COLO668 (cell line): ENCODE data around the gene PDAP1.
"Not testable (repeated sequence)": the region's sequence is repeated elsewhere in the genome, so short reads cannot be mapped to it uniquely, and the experiment has no call there.

Source experiments
- DNase-seq: peaks from one replicate; lab custom pipeline; 2025; ENCODE audit not compliant: unreplicated experiment; lab: John Stamatoyannopoulos, UW

PDAP1 gene

DNA sequence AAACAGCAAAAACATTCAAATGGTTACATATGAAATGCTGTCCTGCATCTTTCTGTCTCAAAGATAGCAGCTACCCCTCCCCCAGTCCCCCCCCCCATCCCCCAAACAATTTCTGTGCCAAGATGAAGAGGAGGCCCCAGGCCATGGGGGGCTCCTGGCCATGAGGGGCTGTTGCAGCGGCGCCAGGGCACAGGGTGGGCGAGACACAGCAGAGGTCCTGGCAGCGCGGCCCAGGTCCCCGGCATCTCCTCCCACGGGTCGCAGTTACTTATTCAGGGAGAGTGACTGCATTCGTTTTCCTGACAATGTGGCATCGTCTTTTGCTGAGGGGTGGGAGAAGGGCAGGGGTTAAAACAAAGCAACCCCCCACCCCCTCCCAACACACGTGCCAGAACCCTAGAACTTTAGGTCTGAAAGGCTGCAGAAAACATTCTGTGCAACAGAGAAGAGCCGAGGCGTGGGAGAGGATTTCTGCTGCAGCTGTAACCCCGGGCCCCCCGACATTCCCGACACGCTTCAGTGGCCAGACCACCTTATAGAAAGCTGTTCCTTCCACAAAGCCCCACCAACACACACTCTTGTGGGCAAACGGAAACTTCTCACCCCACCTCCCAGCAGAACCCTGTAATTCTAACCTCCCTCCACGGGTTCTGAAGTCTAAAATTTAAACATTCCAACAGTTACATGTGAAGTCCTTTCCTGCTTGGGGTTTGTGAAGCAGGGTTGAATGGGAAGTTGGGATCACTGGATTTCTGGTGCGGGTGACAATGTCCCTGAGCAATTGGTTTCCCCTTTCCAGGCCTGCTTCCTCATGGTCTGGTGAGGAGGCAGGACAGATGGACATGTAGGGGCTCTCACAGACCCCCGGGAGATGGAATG is 11.7 kb downstream of the PDAP1 start:
- no peak for DNase-seq

DNA sequence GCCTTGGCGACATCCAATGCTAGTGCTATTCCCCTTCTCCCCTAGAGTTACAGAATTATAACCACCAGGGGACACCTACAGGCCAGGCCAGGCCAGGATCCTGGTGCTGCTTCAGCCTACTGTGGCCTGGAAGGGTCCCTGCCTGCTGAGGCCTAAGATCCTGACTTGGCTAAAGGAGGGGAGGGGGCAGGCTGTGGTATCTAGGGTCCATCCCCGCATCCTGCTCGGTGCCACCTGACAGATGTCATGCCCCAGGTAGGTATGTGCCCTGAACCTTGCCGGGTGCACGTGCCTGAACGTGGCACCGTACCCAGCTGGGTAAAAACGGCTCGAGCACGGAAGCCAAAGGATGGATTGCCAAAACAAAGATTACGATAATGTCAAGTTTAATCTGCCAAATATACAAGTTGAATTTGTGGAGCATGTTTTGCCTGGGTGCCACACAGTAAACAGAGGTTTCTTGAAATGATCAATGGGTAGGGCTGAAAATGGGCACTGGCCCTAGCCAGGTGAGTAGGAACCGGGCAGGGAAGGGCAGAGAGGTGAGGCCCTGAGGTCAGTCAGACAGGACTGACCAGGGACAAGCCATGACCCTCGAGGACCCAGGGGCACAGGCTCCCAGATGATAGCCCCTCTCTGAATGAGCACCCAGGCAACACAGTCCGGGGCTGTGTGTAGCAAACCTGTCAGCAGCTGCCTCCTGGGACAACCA is 12.6 kb downstream of the PDAP1 start:
- DNase-seq = no peak

DNA sequence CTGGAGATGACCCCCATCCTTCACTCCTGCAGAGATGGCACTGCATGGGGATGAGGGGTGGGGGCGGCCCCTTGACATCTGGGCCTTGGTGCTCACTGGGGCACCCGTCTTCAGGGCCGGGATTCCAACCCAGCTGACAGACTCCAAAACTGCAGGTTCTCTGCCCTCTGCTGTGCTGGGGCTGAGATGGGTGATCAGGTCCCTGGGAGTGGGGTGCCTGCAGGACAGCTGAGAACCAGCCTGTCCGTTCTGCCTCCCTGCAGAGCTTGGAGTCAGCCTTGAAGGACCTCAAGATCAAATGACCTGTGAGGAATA is 14.3 kb downstream of the PDAP1 start:
- DNase-seq = no peak

DNA sequence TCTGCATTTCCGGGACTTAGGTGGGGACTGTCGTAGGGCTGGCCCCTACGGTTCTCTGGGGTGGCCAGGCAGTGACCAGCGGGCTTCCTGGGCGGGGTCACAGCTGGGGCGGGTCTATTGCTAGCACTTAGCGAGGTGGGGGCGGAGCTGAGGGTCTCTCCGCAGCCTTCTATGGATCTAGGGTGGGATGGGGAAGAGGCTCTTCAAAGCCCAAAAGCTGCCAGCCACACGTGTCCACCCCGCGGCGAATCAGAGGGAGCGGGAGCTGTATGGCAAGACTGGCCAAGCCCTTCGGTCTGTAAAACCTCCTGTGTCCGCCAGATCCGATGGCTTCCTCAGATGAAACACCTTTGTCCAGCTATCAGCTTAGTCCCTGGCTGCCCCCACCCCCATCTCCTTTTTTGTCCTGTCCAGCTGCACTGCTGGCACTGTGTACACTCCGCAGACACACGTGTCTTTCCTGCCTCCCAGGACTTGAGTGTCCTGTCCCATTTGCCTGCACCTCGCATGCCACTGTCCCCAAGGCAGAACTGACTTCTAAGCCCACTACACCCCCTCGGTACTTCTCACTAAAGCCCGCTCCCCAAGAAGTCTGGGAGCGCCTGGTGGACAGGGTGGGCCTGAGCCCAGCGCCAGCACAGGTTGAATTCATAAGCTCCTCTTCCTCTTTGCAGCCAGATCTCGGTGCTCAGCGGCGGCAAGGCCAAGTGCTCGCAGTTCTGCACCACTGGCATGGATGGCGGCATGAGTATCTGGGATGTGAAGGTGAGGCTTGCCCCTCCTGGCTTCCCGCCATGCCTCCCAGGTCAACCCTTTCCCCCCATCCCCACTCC is 14.8 kb downstream of the PDAP1 start:
- DNase-seq = no peak

DNA sequence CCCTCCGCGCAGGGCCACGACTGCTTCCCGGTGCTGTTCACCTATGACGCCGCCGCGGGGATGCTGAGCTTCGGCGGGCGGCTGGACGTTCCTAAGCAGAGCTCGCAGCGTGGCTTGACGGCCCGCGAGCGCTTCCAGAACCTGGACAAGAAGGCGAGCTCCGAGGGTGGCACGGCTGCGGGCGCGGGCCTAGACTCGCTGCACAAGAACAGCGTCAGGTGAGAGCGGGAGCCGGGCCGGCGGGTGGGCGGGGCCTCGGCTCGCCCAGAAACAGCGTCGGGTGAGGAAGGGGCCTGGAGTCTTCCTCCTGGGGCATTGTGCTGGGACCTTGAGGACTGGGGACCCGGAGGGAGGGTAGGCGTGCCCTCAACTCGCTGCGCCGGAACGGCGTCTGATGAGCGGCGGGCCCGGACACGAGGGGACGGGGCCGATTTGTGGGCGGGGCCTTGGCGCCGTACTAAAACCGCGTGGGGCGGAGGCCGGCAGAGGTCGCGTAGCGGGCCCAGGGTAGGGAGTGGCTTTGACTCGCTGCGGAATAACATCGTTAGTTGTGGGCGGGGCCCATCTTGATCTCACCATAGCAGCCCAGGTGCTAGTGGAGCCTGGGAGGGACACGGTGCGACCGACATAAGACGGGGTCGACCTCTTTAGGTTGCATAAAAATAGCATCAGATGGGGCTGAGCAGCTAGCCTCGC is 15.6 kb downstream of the PDAP1 start:
- peak; percentile 92 for DNase-seq

DNA sequence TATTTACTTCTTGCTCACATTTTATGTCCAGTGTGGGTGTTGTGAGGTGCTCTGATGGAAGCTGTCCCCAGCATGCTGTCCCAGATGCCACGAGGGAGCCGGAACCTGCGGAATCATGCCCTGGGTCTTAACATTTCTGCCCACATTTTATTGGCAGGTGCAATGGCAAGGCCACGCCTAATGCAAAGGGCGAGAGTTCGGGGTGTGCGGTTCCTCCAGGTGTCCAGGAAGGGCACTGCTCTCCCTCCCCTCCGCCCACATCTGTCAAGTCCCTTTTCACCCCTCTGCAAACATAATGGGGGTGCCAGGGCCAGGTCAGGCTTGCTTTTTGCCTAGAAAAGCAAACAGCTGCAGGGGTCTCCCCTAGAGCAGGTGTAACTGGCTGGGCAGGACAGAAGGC is 16.4 kb downstream of the PDAP1 start:
- peak; percentile 42 for DNase-seq

DNA sequence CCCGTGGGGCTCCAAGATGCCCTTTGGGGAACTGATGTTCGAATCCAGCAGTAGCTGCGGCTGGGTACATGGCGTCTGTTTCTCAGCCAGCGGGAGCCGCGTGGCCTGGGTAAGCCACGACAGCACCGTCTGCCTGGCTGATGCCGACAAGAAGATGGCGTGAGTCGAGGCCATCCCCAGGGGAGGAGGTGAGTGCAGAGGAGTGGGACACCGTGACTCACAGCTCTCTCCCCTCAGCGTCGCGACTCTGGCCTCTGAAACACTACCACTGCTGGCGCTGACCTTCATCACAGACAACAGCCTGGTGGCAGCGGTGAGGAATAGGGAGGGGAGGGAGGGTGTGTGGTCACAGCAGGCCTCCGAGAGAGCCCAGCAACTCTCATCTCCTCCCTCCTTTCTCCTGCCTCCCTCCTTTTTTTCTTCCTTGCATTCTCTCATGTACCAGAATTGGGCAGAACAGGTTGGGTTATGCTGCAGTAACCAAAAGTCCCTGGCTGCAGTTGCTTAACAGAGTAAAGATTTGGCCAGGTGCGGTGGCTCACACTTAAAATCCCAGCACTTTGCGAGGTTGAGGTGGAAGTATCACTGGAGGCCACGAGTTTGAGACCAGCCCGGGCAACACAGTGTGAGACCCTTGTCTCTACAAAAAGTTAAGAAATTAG is 17.3 kb downstream of the PDAP1 start:
- no peak for DNase-seq

DNA sequence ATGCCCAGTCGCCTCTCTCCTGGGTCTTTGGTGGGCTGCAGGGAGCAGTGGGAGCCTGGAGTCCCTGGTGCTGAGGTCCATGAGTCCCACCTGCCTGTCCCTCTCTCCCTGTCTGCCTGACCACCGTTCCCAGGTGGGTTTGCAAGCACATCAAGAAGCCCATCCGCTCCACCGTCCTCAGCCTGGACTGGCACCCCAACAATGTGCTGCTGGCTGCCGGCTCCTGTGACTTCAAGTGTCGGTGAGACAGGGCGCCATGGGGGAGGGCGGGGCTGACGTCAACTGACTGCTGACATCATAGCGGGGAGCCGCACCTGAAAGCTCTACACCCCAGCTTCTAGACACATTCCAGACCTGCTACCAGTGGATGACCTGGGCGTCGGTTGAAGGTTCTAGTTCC is 18.6 kb downstream of the PDAP1 start:
- no peak for DNase-seq

DNA sequence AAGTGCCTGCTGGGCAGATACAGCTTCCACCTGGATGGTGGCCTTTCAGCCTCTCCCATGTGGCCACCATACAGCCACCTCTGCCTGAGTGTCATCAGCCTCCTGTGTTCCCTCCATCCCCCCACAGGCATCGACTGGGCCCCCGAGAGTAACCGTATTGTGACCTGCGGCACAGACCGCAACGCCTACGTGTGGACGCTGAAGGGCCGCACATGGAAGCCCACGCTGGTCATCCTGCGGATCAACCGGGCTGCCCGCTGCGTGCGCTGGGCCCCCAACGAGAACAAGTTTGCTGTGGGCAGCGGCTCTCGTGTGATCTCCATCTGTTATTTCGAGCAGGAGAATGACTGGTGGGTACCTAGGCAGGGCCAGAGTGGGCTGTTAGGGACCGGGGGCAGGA is 20.5 kb downstream of the PDAP1 start:
- no peak for DNase-seq

DNA sequence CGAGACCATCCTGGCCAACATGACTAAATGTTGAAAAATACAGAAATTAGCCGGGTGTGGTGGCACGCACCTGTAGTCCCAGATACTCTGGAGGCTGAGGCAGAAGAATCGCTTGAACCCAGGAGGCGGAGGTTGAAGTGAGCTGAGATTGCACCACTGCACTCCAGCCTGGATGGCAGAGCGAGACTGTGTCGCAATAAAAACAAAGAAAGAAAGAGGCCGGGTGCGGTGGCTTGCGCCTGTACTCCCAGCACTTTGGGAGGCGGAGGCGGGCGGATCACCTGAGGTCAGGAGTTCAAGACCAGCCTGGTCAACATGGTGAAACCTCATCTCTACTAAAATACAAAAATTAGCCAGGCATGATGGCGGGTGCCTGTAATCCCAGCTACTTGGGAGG is 21.2 kb downstream of the PDAP1 start:
- not testable (repeated sequence) for DNase-seq

DNA sequence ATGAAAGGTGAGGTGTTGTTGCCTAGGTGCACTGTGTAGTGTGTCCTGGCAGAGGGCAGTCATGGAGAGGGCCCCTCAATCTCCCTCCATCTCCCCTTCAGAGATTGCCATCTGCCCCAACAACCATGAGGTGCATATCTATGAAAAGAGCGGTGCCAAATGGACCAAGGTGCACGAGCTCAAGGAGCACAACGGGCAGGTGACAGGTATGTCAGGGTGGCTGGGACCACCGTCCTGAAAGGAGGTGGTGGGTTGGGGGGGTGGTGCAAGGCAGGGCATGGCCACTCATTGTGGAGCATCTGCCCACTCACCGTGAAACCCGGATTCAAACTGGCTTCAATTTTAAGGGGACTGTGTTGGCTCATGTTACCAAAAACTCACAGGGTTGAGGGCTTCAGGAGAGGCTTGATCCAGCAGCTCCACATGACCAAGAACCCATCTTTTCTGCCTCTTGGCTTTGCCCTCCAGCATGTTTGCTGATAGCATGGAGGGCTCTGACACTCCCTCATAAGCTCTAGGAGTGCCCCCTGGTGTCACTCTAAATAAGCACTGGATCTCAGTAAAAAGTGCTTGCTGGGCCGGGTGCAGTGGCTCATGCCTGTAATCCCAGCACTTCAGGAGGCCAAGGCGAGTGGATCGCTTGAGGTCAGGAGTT is 21.7 kb downstream of the PDAP1 start:
- DNase-seq = no peak

DNA sequence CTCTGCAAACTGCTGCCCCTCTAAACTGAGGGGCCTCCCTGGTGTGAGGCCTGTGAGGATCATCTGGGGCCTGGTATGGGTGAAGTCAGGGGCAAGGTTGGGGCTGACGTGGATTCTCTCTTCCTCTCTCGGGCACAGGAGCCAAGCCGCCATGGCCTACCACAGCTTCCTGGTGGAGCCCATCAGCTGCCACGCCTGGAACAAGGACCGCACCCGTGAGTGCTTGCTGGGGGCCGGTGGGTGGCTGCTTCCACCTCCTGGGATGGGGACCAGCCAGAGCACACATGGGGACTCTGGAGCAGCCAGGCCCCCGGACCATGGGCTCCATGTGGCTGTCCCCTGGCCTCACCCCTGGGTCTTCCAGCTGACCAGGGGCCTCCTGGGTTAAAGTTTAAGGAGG is 22.8 kb downstream of the PDAP1 start:
- DNase-seq = no peak

DNA sequence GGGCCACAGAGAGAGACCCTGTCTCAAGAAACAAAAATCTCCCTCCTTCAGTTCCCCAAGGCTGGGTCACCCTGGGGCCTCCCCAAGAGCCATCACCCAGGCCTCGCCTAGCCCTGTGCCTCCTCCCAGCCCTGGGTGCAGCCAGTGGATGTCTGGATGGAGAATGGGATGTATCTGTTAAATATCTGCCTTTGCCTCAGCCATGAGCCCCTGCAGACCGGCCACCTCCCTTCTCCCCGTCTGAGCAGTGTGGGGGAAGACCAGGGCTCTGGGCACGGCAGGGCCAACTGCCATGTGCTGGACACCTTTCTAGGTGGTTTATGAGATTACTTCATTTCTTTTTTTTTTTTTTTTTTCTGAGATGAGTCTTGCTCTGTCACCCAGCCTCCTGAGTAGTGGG is 23.9 kb downstream of the PDAP1 start:
- no peak for DNase-seq

DNA sequence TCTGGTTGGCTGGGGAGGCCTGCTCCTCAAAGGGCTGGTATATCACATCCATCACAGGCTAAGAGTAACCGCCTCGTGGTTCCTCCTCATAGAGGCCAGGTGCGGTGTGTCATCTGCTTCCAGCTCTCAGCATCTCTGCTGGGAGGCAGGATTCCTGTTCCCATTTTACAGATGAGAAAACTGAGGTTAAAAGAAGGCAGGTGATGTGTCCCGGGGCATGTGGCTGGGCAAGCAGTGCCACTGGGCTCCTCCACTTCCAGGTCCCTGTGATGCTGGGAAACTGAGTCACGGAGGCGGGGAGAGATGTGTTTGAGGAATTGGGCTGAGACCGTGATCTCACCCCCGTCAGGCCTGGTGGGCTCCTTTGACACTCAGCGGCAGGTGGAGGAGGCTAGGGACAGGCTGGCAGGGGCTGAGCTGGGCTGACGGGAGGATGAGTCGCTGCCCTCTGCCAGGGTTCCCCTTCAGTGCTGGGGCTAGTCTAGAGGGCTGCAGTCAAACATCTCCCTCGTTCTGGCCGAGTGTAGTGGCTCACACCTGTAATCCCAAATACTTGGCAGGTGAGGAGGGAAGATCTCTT is 24.5 kb downstream of the PDAP1 start:
- DNase-seq = no peak

DNA sequence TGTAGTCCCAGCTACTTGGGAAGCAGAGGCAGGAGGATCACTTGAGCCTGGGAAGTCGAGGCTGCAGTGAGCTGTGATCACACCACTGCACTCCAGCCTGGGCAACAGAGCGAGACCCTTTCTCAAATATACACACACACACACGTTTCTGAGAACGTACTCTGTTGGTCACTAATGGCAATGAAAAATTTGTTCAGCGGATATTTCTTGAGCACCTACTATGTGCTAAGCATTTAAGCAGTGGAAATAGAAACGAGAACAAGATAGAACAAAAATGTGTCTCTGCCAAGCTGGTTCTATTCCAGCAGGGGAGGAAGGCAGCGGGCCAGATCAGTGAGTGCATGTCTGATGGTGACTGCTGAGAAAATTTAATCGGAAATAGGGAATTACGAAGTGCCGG is 25.2 kb downstream of the PDAP1 start:
- DNase-seq = no peak

DNA sequence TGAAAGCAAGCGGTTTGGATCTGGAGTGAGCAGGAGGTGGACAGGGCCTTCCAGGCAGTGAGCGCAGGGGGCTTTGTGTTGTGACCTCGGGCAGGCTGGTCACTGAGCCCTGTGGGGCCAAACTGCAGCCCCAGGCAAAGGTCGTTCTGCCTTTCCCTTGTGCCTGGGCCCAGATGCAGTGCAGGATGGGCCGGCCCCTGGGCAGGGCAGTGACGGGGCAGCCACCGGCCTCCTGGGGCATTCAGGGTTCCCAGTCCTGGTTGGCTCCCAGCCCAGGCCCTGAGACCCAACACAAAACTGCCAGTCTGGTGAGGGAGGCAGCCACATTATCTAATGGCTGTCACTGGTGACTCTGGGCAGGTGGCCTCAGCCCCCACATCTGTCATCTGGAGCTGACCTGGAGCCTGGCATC is 26.7 kb downstream of the PDAP1 start:
- DNase-seq = no peak

DNA sequence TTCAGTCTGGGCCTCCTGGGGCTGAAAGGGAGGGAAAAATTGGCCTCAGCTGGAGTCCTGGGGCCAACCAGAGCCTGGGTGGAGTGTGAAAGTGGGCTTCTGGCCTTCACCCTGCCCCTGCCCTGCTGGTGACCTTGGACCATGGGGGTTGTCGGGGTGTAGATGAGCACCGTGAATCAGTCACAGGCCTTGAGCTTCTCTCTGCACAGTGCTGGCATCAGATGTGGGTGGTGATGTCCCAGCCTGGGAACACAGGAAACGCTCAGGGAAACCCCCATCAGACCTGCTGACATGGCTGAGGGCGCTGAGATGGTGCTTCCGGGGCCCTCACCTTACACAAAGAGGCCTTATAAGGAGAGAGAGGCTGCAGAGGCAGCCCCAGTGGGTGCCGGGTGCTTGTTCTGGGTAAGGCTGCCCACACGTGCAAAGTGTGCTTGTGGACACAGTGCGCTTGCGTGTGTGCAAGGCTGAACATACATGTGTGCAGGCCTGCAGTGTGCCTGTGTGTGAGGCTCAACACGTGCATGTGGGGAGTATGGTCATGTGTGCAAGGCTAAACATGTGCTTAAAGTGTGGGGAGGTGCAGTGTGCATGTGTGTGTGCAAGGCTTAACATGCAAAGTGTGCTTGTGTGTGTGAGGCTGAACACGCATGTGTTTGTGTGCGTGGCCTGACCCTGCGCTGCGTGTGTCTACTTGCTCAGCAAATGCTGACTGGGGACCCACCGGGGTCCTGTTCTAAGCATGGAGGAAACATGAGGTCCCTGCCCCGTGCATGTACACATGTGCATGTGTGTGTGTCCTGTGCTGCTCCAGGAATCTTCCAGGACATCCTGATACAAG is 27.4 kb downstream of the PDAP1 start:
- no peak for DNase-seq

DNA sequence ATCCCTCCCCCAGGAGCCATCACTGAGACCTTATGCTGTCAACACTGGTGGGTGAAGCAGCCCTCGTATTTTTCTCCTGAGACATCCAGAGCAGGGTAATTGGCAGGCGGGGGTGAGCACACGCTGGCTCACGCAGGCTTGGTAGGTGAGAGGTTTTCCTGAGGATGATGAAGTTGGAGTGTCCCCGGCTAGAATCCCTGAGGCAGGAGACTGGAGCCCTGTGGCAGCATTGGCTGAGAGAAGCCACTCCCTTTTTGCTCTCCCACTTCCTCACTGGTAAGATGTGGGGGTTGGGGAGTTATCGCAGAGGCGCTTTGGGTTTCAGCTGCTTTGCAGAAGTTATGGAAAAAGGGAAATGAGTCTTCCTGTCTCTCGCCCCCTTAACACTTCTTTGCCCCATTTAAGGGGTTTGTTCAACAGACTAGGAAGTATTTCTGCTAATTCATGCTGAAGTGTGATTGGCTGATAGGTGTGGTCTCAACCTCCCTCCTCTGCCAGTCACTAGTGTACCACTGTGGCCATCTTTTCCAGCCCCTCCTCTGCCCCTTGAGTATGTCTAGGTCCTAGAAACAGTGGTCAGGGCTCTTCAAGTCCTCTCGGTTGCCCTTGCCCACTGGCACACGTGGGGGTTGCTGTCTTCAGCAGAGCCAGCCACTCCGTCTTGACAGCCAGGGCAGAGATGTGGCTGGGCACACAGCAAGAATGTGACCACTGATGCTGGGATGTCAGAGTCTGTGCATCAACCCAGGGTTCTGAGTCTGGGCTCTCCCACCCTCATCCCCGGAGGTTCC is 28.2 kb downstream of the PDAP1 start:
- no peak for DNase-seq
